ENCODE results near the gene FKBP4. TPM values are rescaled to one million over a fixed set of nuclear protein-coding genes. Genes with fewer than 3 reads are reported as not detected.

Gene FKBP4
- total RNA-seq, 2 donors from 2014 or later = 55.2 to 87.0 TPM

GRCh38 chr12:2759733-2760132 lies 35.0 kb upstream of the FKBP4 start:
- WGBS = 89% methylated on average over 4 of the region's 4 CpGs
- Histone ChIP-seq H3K27me3 (replicated peaks; ENCODE audit: insufficient read depth) (no peaks in the 10 kb centered on the region), H3K4me1 (replicated peaks) (no peaks in the 10 kb centered on the region), H3K4me3 (no peak overlapping the region), H3K9me3 (no peaks in the 10 kb centered on the region), H3K27ac (no peak overlapping the region), H3K36me3 (no peaks in the 10 kb centered on the region)
- no peak for DNase-seq (ENCODE audit: low spot score)
- intact Hi-C loops (cut with DNase I) = no loop called here
- TF ChIP-seq CTCF (IDR thresholded peaks at IDR 0.05) = no peak
- TF ChIP-seq POLR2AphosphoS5 (IDR thresholded peaks at IDR 0.05) = no peak
- no peak for TF ChIP-seq POLR2A (IDR thresholded peaks at IDR 0.05)

- Histone ChIP-seq H3K9me3 (no peaks in the 10 kb centered on the region), H3K27me3 (replicated peaks; ENCODE audit: insufficient read depth) (no peaks in the 10 kb centered on the region), H3K4me1 (replicated peaks) (no peaks in the 10 kb centered on the region), H3K27ac (no peak overlapping the region), H3K4me3 (no peak overlapping the region), H3K36me3 (no peaks in the 10 kb centered on the region)
- TF ChIP-seq POLR2AphosphoS5 (IDR thresholded peaks at IDR 0.05) = no peak
- TF ChIP-seq CTCF (IDR thresholded peaks at IDR 0.05) = no peak
- no peak for TF ChIP-seq POLR2A (IDR thresholded peaks at IDR 0.05)
- intact Hi-C loops (cut with DNase I) = no loop called here
- no peak for DNase-seq (ENCODE audit: low spot score)
Measured at GRCh38 chr12:2764398-2764797, 30.4 kb upstream of the FKBP4 start.

GRCh38 chr12:2765052-2765451 lies 29.7 kb upstream of the FKBP4 start:
- Histone ChIP-seq H3K27me3 (replicated peaks; ENCODE audit: insufficient read depth) (no peaks in the 10 kb centered on the region), H3K9me3 (no peaks in the 10 kb centered on the region), H3K4me1 (replicated peaks) (no peaks in the 10 kb centered on the region), H3K36me3 (no peaks in the 10 kb centered on the region), H3K4me3 (no peak overlapping the region), H3K27ac (no peak overlapping the region)
- WGBS = 88% methylated on average over 4 of the region's 4 CpGs
- intact Hi-C loops (cut with DNase I) = no loop called here
- no peak for DNase-seq (ENCODE audit: low spot score)
- no peak for TF ChIP-seq CTCF (IDR thresholded peaks at IDR 0.05)
- TF ChIP-seq POLR2A (IDR thresholded peaks at IDR 0.05) = no peak
- no peak for TF ChIP-seq POLR2AphosphoS5 (IDR thresholded peaks at IDR 0.05)

GRCh38 chr12:2765608-2766007 lies 29.2 kb upstream of the FKBP4 start:
- H3K4me3 ChIP-seq = no peak overlapping the region
- DNase-seq (ENCODE audit: low spot score) = no peak
- TF ChIP-seq POLR2A (IDR thresholded peaks at IDR 0.05) = no peak
- TF ChIP-seq POLR2AphosphoS5 (IDR thresholded peaks at IDR 0.05) = no peak
- TF ChIP-seq CTCF (IDR thresholded peaks at IDR 0.05) = no peak
- 88% methylated on average over 6 of the region's 6 CpGs for WGBS
- H3K9me3 ChIP-seq = no peaks in the 10 kb centered on the region
- H3K36me3 ChIP-seq = no peaks in the 10 kb centered on the region
- no peak overlapping the region for H3K27ac ChIP-seq
- intact Hi-C loops (cut with DNase I) = no loop called here
- H3K4me1 ChIP-seq (replicated peaks) = no peaks in the 10 kb centered on the region
- no peaks in the 10 kb centered on the region for H3K27me3 ChIP-seq (replicated peaks; ENCODE audit: insufficient read depth)

- DNase-seq (ENCODE audit: low spot score) = no peak
- 68% methylated on average over 10 of the region's 10 CpGs for WGBS
- no peak for TF ChIP-seq CTCF (IDR thresholded peaks at IDR 0.05)
- no peak overlapping the region for H3K4me3 ChIP-seq
- no peaks in the 10 kb centered on the region for H3K4me1 ChIP-seq (replicated peaks)
- intact Hi-C loops (cut with DNase I) = no loop called here
- H3K27ac ChIP-seq = no peak overlapping the region
- H3K9me3 ChIP-seq = no peaks in the 10 kb centered on the region
- H3K27me3 ChIP-seq (replicated peaks; ENCODE audit: insufficient read depth) = no peaks in the 10 kb centered on the region
- no peaks in the 10 kb centered on the region for H3K36me3 ChIP-seq
Measured at GRCh38 chr12:2768224-2768961, 26.4 kb upstream of the FKBP4 start.

Data from prostate gland (tissue), 2 donors.